Breast epithelium (tissue), 4 donors: ENCODE data around the gene RSPRY1. TPM values are rescaled to one million over a fixed set of nuclear protein-coding genes. Genes with fewer than 3 reads are reported as not detected.

Experiments
- DNase-seq, 2 donors: peaks; one replicate each; pipeline ENCODE4 v3.0.0-alpha.2; 2019; ENCODE audit warnings: low spot score in 2 of 2
- H3K27ac ChIP-seq, 2 donors: fragments of 200-600 bp; sonication (generic) in 1 of 2; one replicate each; pipeline ENCODE4 v1.5.1; 2016 to 2019; ENCODE audit warnings: mild to moderate bottlenecking in 1 of 2
- H3K27me3 ChIP-seq, 2 donors: fragments of 200-600 bp; sonication (generic) in 1 of 2; one replicate each; pipeline versions ENCODE4 v1.5.1 to v1.6.0; 2017 to 2019; ENCODE audit warnings: control low read depth in 1 of 2, mild to moderate bottlenecking in 1 of 2
- H3K36me3 ChIP-seq: fragments of 200-600 bp; one replicate; pipeline ENCODE4 v1.5.1; 2019
- H3K4me1 ChIP-seq, 2 donors: fragments of 200-600 bp; sonication (generic); one replicate each; pipeline ENCODE4 v1.5.1; 2016 to 2019; ENCODE audit warnings: control low read depth in 1 of 2
- H3K4me3 ChIP-seq, 3 donors: fragments of 200-600 bp; sonication (generic); 1 replicate in 2 of 3; 2 replicates in 1 of 3; pipeline ENCODE4 v1.5.1; 2016 to 2019; ENCODE audit warnings: mild to moderate bottlenecking in 3 of 3, moderate library complexity in 2 of 3
- H3K9me3 ChIP-seq, 2 donors: fragments of 200-600 bp; sonication (generic) in 1 of 2; one replicate each; pipeline ENCODE4 v1.5.1; 2016 to 2019; ENCODE audit warnings: control low read depth in 1 of 2
- POLR2A ChIP-seq: fragments of 450-650 bp; IDR thresholded peaks from one replicate; pipeline ENCODE4 v1.6.1; 2016; ENCODE audit warnings: antibody characterized with exemption, mild to moderate bottlenecking, moderate library complexity
- POLR2AphosphoS5 ChIP-seq, 3 donors: sonication (generic); formaldehyde crosslinking; IDR thresholded peaks; one replicate each; pipeline ENCODE4 v1.6.1; 2017; ENCODE audit warnings: antibody characterized with exemption in 3 of 3
- intact Hi-C: fragments of 100-400 bp; cut with DNase I; formaldehyde crosslinking; loops from one replicate; pipeline ENCODE4 v1.15.1; 2023; ENCODE audit warnings: low total_unique reads
- total RNA-seq, 3 donors: library from RNA; depleted of rRNA; stranded (reverse); fragments of >200 nt; gene quantifications; one replicate each; pipeline ENCODE4 v1.1.0, GENCODE V29; 2016
- TF ChIP-seq, protein P1 (sequence below), 3 donors: fragments of 450-650 bp; IDR thresholded peaks; one replicate each; pipeline ENCODE4 v1.5.1; 2016 to 2017; ENCODE audit warnings: antibody characterized with exemption in 3 of 3, mild to moderate bottlenecking in 3 of 3, moderate library complexity in 3 of 3

The RSPRY1 gene
- total RNA-seq, 3 donors from 2014 or later: 26.4 to 52.4 (median 34.4) TPM

DNA sequence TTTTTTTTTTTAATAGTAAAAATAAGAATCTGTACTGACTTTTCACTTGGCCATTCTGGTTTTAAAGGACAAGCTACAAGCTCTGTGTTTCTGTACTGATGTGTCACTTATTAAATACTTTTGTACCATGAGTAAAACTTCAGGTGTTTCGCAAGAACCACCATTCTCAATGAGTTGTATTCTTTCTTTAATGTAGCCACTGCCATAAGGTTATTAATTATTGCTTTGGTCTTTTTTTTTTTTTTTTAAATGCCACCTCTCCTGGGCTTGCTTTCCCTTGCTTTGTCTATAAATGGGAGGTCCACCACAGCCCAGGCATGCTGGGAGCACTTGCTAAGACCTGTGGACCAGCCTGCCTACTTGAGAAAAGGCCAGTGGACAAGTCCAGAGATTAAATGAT lies 67.3 kb downstream of the RSPRY1 start:
- no peak for DNase-seq
- Histone ChIP-seq H3K9me3 (no peaks in the 10 kb centered on the region), H3K36me3 (peaks cover 4% of the 10 kb centered on the region), H3K27me3 (no peaks in the 10 kb centered on the region), H3K4me3 (no peak overlapping the region), H3K4me1 (no peaks in the 10 kb centered on the region), H3K27ac (no peak overlapping the region)
- TF ChIP-seq POLR2AphosphoS5 (IDR thresholded peaks at IDR 0.05): no peak
- no peak for TF ChIP-seq POLR2A
- TF ChIP-seq, protein P1, sequence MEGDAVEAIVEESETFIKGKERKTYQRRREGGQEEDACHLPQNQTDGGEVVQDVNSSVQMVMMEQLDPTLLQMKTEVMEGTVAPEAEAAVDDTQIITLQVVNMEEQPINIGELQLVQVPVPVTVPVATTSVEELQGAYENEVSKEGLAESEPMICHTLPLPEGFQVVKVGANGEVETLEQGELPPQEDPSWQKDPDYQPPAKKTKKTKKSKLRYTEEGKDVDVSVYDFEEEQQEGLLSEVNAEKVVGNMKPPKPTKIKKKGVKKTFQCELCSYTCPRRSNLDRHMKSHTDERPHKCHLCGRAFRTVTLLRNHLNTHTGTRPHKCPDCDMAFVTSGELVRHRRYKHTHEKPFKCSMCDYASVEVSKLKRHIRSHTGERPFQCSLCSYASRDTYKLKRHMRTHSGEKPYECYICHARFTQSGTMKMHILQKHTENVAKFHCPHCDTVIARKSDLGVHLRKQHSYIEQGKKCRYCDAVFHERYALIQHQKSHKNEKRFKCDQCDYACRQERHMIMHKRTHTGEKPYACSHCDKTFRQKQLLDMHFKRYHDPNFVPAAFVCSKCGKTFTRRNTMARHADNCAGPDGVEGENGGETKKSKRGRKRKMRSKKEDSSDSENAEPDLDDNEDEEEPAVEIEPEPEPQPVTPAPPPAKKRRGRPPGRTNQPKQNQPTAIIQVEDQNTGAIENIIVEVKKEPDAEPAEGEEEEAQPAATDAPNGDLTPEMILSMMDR (IDR thresholded peaks at IDR 0.05): no peak
- intact Hi-C loops: no loop called here

DNA sequence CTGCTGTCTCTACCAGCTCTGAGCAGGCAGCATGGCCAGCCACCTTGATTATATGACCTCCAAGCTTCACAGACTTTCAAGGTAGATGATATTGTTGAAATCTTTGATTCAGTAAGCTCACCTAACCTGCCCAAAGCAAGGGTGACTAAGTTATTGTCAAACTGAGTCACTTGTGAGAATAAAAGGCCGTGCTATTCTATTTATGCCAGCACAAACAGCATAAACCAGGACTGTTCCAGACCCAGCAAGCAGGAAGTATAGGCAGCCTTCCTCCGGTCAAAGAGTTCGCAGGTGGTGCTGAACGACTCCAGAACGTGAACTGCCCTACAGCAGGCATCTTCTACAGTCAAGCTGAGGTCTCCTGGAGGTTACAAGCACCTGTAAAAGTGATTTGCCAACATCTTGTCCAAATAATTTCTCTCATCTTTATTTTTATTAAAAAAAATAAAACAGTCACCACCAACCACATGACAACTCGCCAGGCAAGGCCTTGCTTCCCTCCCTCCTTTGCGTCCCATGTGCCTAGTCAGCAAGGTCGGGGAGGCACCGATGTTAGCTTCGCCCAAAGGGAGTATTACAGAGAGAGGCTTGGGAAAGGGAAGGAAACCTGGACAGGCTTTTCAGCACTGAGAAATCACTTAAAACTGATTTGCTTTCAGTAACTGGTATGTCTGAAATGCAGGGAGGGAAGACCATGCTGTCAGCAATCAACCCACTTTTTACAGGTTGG lies 69.7 kb downstream of the RSPRY1 start:
- no peaks in the 10 kb centered on the region for H3K36me3 ChIP-seq
- no peak for DNase-seq
- intact Hi-C loops: no loop called here

DNA sequence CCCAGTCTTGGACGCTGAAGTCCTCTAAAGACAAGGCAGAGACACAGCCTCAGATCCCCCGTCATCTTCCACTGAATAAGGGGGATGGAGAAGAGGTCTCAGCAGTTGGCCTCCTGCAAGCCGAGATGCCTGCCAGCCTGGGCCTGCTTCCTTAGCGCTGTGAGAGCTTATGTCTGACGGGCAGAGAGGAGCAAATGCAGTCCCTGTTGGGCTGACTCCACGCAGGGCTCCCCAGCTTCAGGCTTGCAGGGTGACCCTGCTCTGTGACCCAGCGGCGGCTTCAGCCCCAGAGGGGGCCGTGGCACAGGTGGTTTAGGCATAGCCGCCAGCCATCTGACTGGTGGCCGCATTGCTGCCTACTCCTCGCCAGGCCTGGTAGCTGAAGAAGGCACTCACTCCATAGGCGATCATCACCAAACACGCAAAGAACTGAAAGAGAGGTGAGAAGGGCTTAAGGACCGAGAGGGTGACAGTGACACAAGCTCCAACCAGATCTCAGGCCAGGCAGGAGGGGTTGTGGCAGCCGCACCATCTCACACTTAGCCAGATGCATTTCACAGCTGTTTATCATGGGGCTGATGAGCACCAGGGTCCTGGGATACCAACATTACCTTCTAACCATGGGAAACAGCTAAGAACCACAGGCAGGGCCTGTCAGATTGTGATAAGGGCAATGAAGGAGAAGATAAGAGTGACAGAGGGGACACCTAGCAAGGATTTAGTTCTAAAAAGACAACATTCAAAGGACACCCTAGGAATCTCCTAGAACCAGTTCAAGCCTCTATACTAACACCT lies 70.7 kb downstream of the RSPRY1 start:
- Histone ChIP-seq H3K27ac (no peak overlapping the region), H3K9me3 (no peaks in the 10 kb centered on the region), H3K36me3 (no peaks in the 10 kb centered on the region), H3K4me1 (no peaks in the 10 kb centered on the region), H3K4me3 (no peak overlapping the region), H3K27me3 (no peaks in the 10 kb centered on the region)
- no peak for TF ChIP-seq POLR2A
- TF ChIP-seq, protein P1 (IDR thresholded peaks at IDR 0.05): no peak
- TF ChIP-seq POLR2AphosphoS5 (IDR thresholded peaks at IDR 0.05): no peak
- intact Hi-C loops: no loop called here
- DNase-seq: no peak

More for the DNA sequence above, 69.7 kb downstream of the RSPRY1 start:
- H3K9me3 ChIP-seq: no peaks in the 10 kb centered on the region
- no peaks in the 10 kb centered on the region for H3K27me3 ChIP-seq
- no peaks in the 10 kb centered on the region for H3K4me1 ChIP-seq
- H3K27ac ChIP-seq: no peak overlapping the region
- no peak overlapping the region for H3K4me3 ChIP-seq
- TF ChIP-seq POLR2AphosphoS5 (IDR thresholded peaks at IDR 0.05) (no peak), POLR2A (no peak)
- TF ChIP-seq, protein P1 (IDR thresholded peaks at IDR 0.05): no peak

DNA sequence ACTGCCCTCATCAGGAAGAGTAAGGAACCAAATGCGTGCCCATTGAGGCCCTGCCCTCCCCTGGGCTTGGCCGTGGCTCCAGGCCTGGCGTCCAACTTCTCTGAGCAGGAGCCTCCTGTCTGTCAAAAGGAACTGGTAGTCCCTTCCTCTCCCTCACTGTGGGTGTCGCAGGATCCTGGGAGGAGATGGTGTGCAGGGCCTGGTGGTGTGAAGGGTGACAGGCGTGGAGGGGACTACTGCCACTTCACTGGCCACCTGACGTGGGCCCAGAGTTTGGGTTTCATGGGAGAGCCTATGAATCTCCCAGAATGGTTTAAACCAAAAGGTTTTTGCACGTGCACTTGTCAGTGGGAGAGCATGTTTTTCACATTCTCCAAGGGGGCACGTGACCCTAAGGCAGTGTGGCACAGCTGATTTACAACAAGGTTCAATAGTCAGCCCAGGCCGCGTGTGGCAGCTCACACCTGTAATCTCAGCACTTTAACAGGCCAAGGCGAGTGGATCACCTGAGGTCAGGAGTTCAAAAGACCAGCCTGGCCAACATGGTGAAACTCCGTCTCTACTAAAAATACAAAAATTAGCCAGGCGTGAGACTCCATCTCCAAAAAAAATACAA lies 71.4 kb downstream of the RSPRY1 start:
- intact Hi-C loops: no loop called here
- Histone ChIP-seq H3K27me3 (no peaks in the 10 kb centered on the region), H3K4me3 (no peak overlapping the region), H3K4me1 (no peaks in the 10 kb centered on the region), H3K9me3 (no peaks in the 10 kb centered on the region), H3K36me3 (no peaks in the 10 kb centered on the region), H3K27ac (no peak overlapping the region)
- TF ChIP-seq POLR2A: no peak
- TF ChIP-seq POLR2AphosphoS5 (IDR thresholded peaks at IDR 0.05): no peak
- TF ChIP-seq, protein P1 (IDR thresholded peaks at IDR 0.05): no peak
- no peak for DNase-seq
